H9 (cell line): Measurements from ENCODE around the gene PSMC1. TPM values are rescaled to one million over a fixed set of nuclear protein-coding genes. Genes with fewer than 3 reads are reported as not detected.

ENCODE experiments used
- DNase-seq: peaks from one replicate; pipeline ENCODE4 v3.0.0-alpha.2; 2017
- H2AFZ ChIP-seq: one replicate; pipeline ENCODE4 v1.6.1; 2013; ENCODE audit warnings: mild to moderate bottlenecking, low read length, control low read depth, moderate library complexity
- H2AK5ac ChIP-seq: 2 replicates; pipeline ENCODE4 v1.6.1; 2013; ENCODE audit warnings: low read length, control low read depth, mixed read lengths; ENCODE audit not compliant: insufficient read length
- H2BK120ac ChIP-seq: one replicate; pipeline ENCODE4 v1.6.1; 2013; ENCODE audit warnings: low read depth, mild to moderate bottlenecking, low read length, control low read depth, inconsistent platforms; ENCODE audit not compliant: poor library complexity, severe bottlenecking
- H2BK12ac ChIP-seq: 2 replicates; pipeline ENCODE4 v1.6.1; 2013; ENCODE audit warnings: low read length, control low read depth, mixed read lengths, low read depth; ENCODE audit not compliant: insufficient read length
- H2BK15ac ChIP-seq: 2 replicates; pipeline ENCODE4 v1.6.1; 2013; ENCODE audit warnings: low read depth, low read length, control low read depth
- H2BK20ac ChIP-seq: one replicate; pipeline ENCODE4 v1.6.1; 2013; ENCODE audit warnings: low read depth, mild to moderate bottlenecking, low read length, control low read depth, inconsistent platforms; ENCODE audit not compliant: poor library complexity, severe bottlenecking
- H2BK5ac ChIP-seq: 2 replicates; pipeline ENCODE4 v1.6.1; 2013; ENCODE audit warnings: low read length, control low read depth, mixed read lengths; ENCODE audit not compliant: insufficient read length
- H3K14ac ChIP-seq: 2 replicates; pipeline ENCODE4 v1.6.1; 2013; ENCODE audit warnings: low read length, control low read depth; ENCODE audit not compliant: insufficient read depth
- H3K18ac ChIP-seq: 2 replicates; pipeline ENCODE4 v1.6.1; 2013; ENCODE audit warnings: low read depth, mild to moderate bottlenecking, mixed read lengths, low read length, control low read depth; ENCODE audit not compliant: insufficient read length
- H3K23ac ChIP-seq: 2 replicates; pipeline ENCODE4 v1.6.1; 2013; ENCODE audit warnings: low read length, control low read depth, mixed read lengths, low read depth; ENCODE audit not compliant: insufficient read length
- H3K23me2 ChIP-seq: 2 replicates; pipeline ENCODE4 v1.6.1; 2013; ENCODE audit warnings: low read depth, mild to moderate bottlenecking, mixed read lengths, low read length, control low read depth; ENCODE audit not compliant: insufficient read length, poor library complexity, severe bottlenecking
- H3K27ac ChIP-seq: 2 replicates; pipeline ENCODE4 v1.5.1; 2013; ENCODE audit warnings: low read length, control low read depth, mixed read lengths, low read depth; ENCODE audit not compliant: insufficient read length
- H3K27me3 ChIP-seq: 2 replicates; pipeline ENCODE4 v1.6.1; 2013; ENCODE audit warnings: low read length, control low read depth, inconsistent platforms; ENCODE audit not compliant: insufficient read depth
- H3K4ac ChIP-seq: 2 replicates; pipeline ENCODE4 v1.6.1; 2013; ENCODE audit warnings: low read depth, mild to moderate bottlenecking, control low read depth, inconsistent platforms, low read length, moderate library complexity
- H3K4me1 ChIP-seq: 2 replicates; pipeline ENCODE4 v1.6.1; 2013; ENCODE audit warnings: low read length, control low read depth, inconsistent platforms; ENCODE audit not compliant: insufficient read depth
- H3K4me2 ChIP-seq: 2 replicates; pipeline ENCODE4 v1.6.1; 2013; ENCODE audit warnings: low read length, control low read depth, mixed read lengths; ENCODE audit not compliant: insufficient read length, insufficient read depth
- H3K56ac ChIP-seq: 2 replicates; pipeline ENCODE4 v1.6.1; 2013; ENCODE audit warnings: low read depth, mild to moderate bottlenecking, mixed read lengths, low read length, control low read depth; ENCODE audit not compliant: insufficient read length
- H3K79me1 ChIP-seq: 2 replicates; pipeline ENCODE4 v1.6.1; 2013; ENCODE audit warnings: low read depth, mild to moderate bottlenecking, moderate library complexity, low read length, control low read depth, inconsistent platforms; ENCODE audit not compliant: insufficient read depth, poor library complexity, severe bottlenecking
- H3K79me2 ChIP-seq: 2 replicates; pipeline ENCODE4 v1.6.1; 2013; ENCODE audit warnings: low read length, control low read depth, inconsistent platforms; ENCODE audit not compliant: insufficient read depth
- H3K9ac ChIP-seq: 2 replicates; pipeline ENCODE4 v1.6.1; 2013; ENCODE audit warnings: low read length, control low read depth, mixed read lengths; ENCODE audit not compliant: insufficient read length; ENCODE audit errors: extremely low read depth
- H3K9me3 ChIP-seq: one replicate; pipeline ENCODE4 v1.6.1; 2013; ENCODE audit warnings: low read depth, low read length, inconsistent platforms; ENCODE audit not compliant: control insufficient read depth
- H3T11ph ChIP-seq: one replicate; pipeline ENCODE4 v1.6.1; 2013; ENCODE audit warnings: mild to moderate bottlenecking, low read length, control low read depth, inconsistent platforms
- H4K20me1 ChIP-seq: one replicate; pipeline ENCODE4 v1.6.1; 2013; ENCODE audit not compliant: control insufficient read depth, insufficient read length, insufficient read depth
- H4K5ac ChIP-seq: 2 replicates; pipeline ENCODE4 v1.6.1; 2013; ENCODE audit warnings: low read depth, mild to moderate bottlenecking, mixed read lengths, low read length, control low read depth; ENCODE audit not compliant: insufficient read length
- H4K8ac ChIP-seq: replicated peaks from 2 replicates; pipeline ENCODE4 v1.6.1; 2013; ENCODE audit warnings: low read length, control low read depth, mixed read lengths, low read depth; ENCODE audit not compliant: insufficient read length
- H4K91ac ChIP-seq: 2 replicates; pipeline ENCODE4 v1.6.1; 2013; ENCODE audit warnings: low read depth, mild to moderate bottlenecking, moderate library complexity, mixed read lengths, low read length, control low read depth; ENCODE audit not compliant: insufficient read length
- H3K27ac Mint-ChIP-seq, 3 experiments: 2 replicates in 2 of 3; 3 replicates in 1 of 3; pipeline ENCODE4 v1.8.0; 2020 to 2021; ENCODE audit warnings: mixed read lengths in 3 of 3, mild to moderate bottlenecking in 1 of 3, moderate library complexity in 1 of 3
- H3K27me3 Mint-ChIP-seq: 2 replicates; pipeline ENCODE4 v1.8.0; 2021; ENCODE audit warnings: low read depth, mild to moderate bottlenecking, moderate library complexity, mixed read lengths
- H3K36me3 Mint-ChIP-seq, 3 experiments: 2 replicates in 2 of 3; 3 replicates in 1 of 3; pipeline ENCODE4 v1.8.0; 2020 to 2021; ENCODE audit warnings: low read depth in 3 of 3, mixed read lengths in 3 of 3; ENCODE audit not compliant: insufficient read depth in 1 of 3
- H3K4me1 Mint-ChIP-seq, 2 experiments: 2 replicates each; pipeline ENCODE4 v1.8.0; 2020; ENCODE audit warnings: mixed read lengths in 2 of 2
- H3K4me3 Mint-ChIP-seq, 2 experiments: 2 replicates in 1 of 2; 3 replicates in 1 of 2; pipeline ENCODE4 v1.8.0; 2020 to 2021; ENCODE audit warnings: mild to moderate bottlenecking in 2 of 2, mixed read lengths in 2 of 2, moderate library complexity in 1 of 2
- H3K9me3 Mint-ChIP-seq, 2 experiments: 2 replicates in 1 of 2; 3 replicates in 1 of 2; pipeline ENCODE4 v1.8.0; 2020; ENCODE audit warnings: mild to moderate bottlenecking in 2 of 2, mixed read lengths in 2 of 2, moderate library complexity in 1 of 2
- whole genome bisulfite sequencing: extraction: QIAGEN DNeasy Blood & Tissue Kit; methylation state at CpG from one replicate; pipeline ENCODE4 v1.1.7; 2013; ENCODE audit warnings: missing lambda C conversion rate, low lambda C conversion rate, mixed read lengths; ENCODE audit not compliant: insufficient read length; ENCODE audit errors: extremely low coverage; 5-methylcytosine and 5-hydroxymethylcytosine counted together
- total RNA-seq: library from RNA; stranded (reverse); gene quantifications from 2 replicates; pipeline ENCODE4 v1.2.1, GENCODE V29; 2021
- TF ChIP-seq, protein P1 (sequence below): fragments of 200-600 bp; sonication (generic); conservative IDR thresholded peaks from 3 replicates; pipeline ENCODE4 v1.8.0; 2021; ENCODE audit warnings: antibody characterized with exemption, mild to moderate bottlenecking

PSMC1 gene
- total RNA-seq, 1 experiment from 2014 or later = 113 TPM

DNA sequence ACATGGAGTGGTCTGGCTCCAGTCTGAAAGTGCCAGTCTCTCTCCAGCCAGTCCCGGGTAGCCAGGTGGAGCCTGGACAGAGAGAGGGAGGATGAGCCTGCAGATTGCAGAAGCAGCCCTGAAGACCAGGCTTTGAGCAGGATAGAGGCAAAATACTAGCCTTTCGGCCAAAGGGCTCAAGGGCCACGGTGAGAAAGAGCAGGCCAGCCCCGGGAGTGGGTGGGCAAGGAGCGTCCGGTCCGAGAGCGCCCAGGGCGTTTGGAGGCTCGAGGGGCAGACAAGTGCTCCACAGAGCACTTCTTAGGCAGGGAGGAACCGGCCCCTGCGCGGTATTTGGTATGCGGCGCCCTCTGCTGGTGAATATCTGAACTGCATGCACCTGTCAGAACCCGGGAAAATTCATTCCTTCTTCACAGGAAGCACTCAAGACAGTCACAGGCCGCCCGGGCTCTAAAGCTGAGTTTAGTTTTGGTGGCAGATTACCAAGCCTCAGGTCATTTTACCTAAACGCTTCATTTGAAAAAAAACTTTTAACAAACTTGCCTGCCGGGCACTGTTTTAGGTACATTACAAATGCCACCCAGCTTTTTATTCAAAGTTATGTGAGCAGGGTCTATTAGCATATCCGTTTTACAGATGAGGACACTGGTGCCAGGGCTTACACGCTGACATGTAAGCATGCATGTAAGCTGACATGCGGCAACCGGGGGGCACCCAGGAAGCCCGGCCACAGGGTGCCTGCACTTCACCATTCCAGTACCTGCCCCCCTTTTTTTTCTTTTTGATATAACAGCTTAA is 21.0 kb upstream of the PSMC1 start:
- no peak overlapping the region for H2BK5ac ChIP-seq
- DNase-seq = peak; percentile 89
- no peak overlapping the region for H4K5ac ChIP-seq
- no peaks in the 10 kb centered on the region for H3K4me1 ChIP-seq
- no peaks in the 10 kb centered on the region for H3K27me3 ChIP-seq
- H4K8ac ChIP-seq = no peak overlapping the region
- WGBS = no CpG with 5 or more reads among the region's 25 CpGs
- Mint-ChIP-seq H3K9me3 (peaks cover 39% of the 10 kb centered on the region in 2 experiments), H3K27me3 (peaks cover 24% of the 10 kb centered on the region), H3K36me3 (peaks cover 5 to 27% (median 23%) of the 10 kb centered on the region in 3 experiments; a peak in 5 of 7 replicates), H3K4me3 (peak overlapping the region in 1 of 2 experiments; percentile 27; a peak in 1 of 5 replicates), H3K4me1 (no peaks in the 10 kb centered on the region), H3K27ac (no peak overlapping the region)
- H3K56ac ChIP-seq = no peak overlapping the region
- H4K20me1 ChIP-seq = no peaks in the 10 kb centered on the region
- no peak overlapping the region for H3K23ac ChIP-seq
- H3K4ac ChIP-seq = no peak overlapping the region
- H3K9me3 ChIP-seq = peaks cover 16% of the 10 kb centered on the region
- no peak overlapping the region for H2AK5ac ChIP-seq
- H2BK12ac ChIP-seq = no peak overlapping the region
- no peak overlapping the region for H2BK120ac ChIP-seq
- no peak overlapping the region for H2BK15ac ChIP-seq
- no peaks in the 10 kb centered on the region for H3K79me2 ChIP-seq
- no peak overlapping the region for H3K14ac ChIP-seq
- no peak overlapping the region for H3K9ac ChIP-seq
- H2BK20ac ChIP-seq = no peak overlapping the region
- no peak overlapping the region for H3K18ac ChIP-seq
- no peaks in the 10 kb centered on the region for H3K23me2 ChIP-seq
- no peaks in the 10 kb centered on the region for H3K79me1 ChIP-seq
- H3K4me2 ChIP-seq = no peak overlapping the region
- H3K27ac ChIP-seq = no peak overlapping the region
- TF ChIP-seq, protein P1, sequence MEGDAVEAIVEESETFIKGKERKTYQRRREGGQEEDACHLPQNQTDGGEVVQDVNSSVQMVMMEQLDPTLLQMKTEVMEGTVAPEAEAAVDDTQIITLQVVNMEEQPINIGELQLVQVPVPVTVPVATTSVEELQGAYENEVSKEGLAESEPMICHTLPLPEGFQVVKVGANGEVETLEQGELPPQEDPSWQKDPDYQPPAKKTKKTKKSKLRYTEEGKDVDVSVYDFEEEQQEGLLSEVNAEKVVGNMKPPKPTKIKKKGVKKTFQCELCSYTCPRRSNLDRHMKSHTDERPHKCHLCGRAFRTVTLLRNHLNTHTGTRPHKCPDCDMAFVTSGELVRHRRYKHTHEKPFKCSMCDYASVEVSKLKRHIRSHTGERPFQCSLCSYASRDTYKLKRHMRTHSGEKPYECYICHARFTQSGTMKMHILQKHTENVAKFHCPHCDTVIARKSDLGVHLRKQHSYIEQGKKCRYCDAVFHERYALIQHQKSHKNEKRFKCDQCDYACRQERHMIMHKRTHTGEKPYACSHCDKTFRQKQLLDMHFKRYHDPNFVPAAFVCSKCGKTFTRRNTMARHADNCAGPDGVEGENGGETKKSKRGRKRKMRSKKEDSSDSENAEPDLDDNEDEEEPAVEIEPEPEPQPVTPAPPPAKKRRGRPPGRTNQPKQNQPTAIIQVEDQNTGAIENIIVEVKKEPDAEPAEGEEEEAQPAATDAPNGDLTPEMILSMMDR = peak; percentile 99
- H2AFZ ChIP-seq = no peak overlapping the region
- no peak overlapping the region for H4K91ac ChIP-seq
- no peak overlapping the region for H3T11ph ChIP-seq
